ENCODE data around the gene CROCC. TPM values are rescaled to one million over a fixed set of nuclear protein-coding genes. Genes with fewer than 3 reads are reported as not detected.
"Not testable (repeated sequence)": the region's sequence is repeated elsewhere in the genome, so short reads cannot be mapped to it uniquely, and the experiment has no call there.

CROCC gene
- total and polyA plus RNA-seq, 9 donors, result 15.2 to 33.1 (median 25.4) TPM

DNA sequence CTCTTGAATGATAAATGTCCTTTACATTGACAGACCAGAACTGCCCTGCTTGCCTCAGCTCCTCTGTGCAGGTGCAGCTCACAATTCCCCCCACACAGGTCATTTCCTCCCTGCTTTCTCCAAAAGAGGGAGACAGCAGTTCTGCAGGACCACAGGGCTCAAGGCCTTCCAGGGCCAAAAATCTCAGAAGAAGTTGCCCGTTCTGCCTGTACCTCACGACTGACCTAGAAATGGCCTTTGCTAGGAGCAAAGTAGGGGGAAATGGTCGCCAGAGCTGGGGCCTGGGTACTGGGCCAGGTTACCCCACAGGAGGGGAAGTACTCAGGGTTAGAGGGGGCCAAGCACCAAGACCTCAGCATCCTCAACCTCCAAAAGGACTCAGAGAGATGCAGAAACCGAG lies 14.9 kb upstream of the CROCC start:
- Histone ChIP-seq H3K4me1 (ENCODE audit: control insufficient read depth, insufficient read depth, low read length) (peaks cover 26% of the 10 kb centered on the region), H3K4me3 (ENCODE audit: low read length) (no peak overlapping the region), H3K9me3 (replicated peaks; ENCODE audit: control insufficient read depth, low read depth, low read length) (peaks cover 3% of the 10 kb centered on the region), H3K27me3 (ENCODE audit: control insufficient read depth, insufficient read depth, low read length) (no peaks in the 10 kb centered on the region), H3K27ac (ENCODE audit: low read length) (no peak overlapping the region), H3K36me3 (ENCODE audit: control insufficient read depth, insufficient read depth, low read length) (no peaks in the 10 kb centered on the region)
- WGBS (ENCODE audit: insufficient coverage), result 97% methylated on average over 3 of the region's 4 CpGs
- DNase-seq, result no peak

DNA sequence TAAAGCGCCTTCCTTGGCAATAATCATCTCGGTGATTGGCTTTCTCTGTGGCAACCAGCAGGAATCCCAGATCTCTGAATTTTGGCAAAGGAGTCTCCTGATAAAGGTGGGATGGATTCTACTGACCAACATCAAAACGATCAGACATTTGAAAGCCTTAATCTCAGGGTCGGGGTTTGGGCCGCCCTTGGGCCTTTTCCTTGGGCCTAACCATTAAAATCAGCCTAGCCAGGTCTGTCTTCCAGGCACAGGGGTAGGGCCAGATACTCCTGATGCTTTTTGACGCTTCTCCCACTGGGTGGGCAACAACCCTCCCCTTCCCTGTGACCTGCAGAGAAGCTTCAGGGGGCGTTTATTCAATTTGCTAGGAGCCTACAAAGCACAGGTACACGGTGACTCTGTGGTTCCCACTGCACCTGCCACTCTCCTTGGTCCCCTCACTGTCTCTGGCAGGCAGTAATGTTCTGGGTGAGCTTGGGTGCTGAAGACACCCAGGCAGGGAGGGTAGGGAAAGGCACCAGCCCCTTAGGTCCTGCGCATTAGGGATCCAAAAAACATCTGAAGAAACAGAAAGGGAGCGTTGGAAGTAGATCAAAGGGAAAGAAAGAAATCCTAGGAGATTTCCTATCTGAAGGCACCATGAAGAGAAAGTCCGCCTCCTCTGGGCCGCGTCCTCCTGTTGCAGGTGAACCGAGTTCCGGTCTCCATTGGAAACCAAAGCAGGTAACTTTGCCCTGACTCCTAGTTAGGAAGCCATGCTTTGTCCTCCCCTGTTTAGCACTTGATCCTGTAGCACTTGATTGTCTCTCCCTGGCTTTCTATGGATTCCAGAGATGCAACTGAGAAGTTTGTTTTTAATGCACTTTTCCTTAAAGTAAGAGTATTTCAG lies 13.6 kb upstream of the CROCC start:
- Histone ChIP-seq H3K4me3 (ENCODE audit: low read length) (no peak overlapping the region), H3K9me3 (replicated peaks; ENCODE audit: control insufficient read depth, low read depth, low read length) (peaks cover 3% of the 10 kb centered on the region), H3K4me1 (ENCODE audit: control insufficient read depth, insufficient read depth, low read length) (peaks cover 30% of the 10 kb centered on the region), H3K36me3 (ENCODE audit: control insufficient read depth, insufficient read depth, low read length) (no peaks in the 10 kb centered on the region), H3K27me3 (ENCODE audit: control insufficient read depth, insufficient read depth, low read length) (no peaks in the 10 kb centered on the region), H3K27ac (ENCODE audit: low read length) (no peak overlapping the region)
- WGBS (ENCODE audit: insufficient coverage), result 80% methylated on average over 14 of the region's 15 CpGs
- no peak for DNase-seq

DNA sequence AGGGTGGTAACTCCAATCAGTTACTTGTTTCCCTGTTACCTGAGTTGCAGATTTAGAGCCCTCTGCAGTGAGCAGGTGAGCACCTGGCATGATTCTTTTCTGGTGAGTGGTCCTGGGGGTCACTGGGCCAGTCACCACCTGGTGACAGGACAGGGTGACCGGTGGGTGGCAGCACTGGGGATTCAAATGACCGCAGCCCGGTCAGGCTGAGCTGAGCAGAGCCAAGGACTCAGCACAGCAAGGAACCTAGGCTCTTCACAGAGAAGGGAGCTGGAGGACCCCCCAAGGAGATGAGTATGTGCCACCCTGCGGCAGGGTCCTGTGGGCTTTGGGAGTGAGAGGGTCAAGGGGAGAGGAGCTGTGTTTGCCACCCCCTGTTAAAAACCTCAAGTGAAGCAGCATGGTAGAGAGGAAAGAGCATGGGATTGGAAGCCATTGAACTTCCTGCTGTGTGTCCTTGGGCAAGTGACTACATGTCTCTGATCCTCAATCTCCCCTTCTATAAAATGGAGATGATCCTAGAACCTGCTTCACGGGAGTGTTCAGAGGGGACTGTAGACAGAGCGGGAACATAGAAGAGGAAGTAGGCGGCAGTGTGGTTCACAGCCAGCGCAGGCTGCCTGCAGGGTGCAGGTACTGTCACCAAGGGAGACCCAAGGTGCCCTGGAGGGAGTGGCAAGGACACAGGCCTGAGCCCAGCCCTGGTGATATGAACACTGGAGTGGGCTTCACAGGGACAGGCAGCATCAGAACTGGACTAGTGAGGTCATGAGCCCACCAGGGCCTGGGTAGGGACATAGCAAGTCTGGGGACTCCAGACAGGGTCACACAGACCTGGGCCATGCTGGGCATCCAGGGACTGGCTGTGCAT lies 9.6 kb upstream of the CROCC start:
- H3K27ac ChIP-seq (ENCODE audit: low read length); H3K9me3 ChIP-seq (replicated peaks; ENCODE audit: control insufficient read depth, low read depth, low read length); DNase-seq; H3K27me3 ChIP-seq (ENCODE audit: control insufficient read depth, insufficient read depth, low read length); H3K36me3 ChIP-seq (ENCODE audit: control insufficient read depth, insufficient read depth, low read length); H3K4me3 ChIP-seq (ENCODE audit: low read length): not testable (repeated sequence)
- H3K4me1 ChIP-seq (ENCODE audit: control insufficient read depth, insufficient read depth, low read length), result peaks cover 30% of the 10 kb centered on the region
- 82% methylated on average over 8 of the region's 8 CpGs for WGBS (ENCODE audit: insufficient coverage)

DNA sequence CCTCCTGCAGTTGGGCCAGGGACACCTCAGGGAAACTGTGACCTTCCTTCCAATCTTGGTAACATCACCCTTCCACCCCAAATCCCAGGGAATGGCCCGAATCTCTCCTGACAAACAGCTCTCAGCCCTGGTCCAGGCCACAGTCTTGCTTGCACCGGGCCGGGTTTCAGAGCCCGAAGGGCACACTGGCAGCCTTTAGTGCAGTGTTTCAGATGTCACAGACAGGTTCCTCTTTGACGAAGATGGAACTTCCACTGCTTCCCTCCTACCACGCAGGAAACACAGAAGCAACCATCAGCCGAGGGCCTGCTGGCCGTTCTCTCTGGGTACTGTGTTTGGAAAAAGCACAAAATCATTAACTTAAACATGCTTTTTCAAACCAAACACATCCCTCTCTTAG lies 9.0 kb upstream of the CROCC start:
- DNase-seq; H3K9me3 ChIP-seq (replicated peaks; ENCODE audit: control insufficient read depth, low read depth, low read length); H3K4me3 ChIP-seq (ENCODE audit: low read length); H3K36me3 ChIP-seq (ENCODE audit: control insufficient read depth, insufficient read depth, low read length); H3K27ac ChIP-seq (ENCODE audit: low read length); H3K27me3 ChIP-seq (ENCODE audit: control insufficient read depth, insufficient read depth, low read length): not testable (repeated sequence)
- H3K4me1 ChIP-seq (ENCODE audit: control insufficient read depth, insufficient read depth, low read length), result peaks cover 28% of the 10 kb centered on the region
- WGBS (ENCODE audit: insufficient coverage), result 77% methylated on average over 4 of the region's 8 CpGs

DNA sequence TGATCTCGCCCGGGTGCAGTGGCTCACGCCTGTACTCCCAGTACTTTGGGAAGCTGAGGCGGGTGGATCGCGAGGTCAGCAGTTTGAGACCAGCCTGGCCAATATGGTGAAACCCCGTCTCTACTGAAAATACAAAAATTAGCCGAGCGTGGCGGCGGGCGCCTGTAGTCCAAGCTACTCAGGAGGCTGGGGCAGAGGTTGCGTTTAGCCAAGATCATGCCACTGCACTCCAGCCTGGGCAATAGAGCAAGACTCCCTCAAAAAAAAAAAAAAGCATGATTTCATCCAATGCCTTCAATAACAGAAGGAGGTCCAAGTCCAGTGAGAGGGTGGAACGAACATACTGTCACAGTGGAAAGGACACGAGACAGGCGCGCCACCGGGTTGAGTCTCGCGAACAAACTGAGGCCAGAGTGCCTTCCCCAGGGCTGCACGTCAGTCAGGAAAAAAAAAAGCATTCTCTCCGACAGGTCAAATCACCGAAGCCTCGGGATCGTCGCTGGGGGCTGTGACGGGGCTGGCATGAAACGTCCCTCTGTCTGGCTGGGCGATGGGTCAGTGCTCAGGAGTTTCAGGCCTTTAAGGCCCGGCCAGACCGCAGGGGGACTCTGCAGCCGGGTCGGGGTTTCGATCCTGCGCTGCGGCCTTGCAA lies 8.4 kb upstream of the CROCC start:
- 47% methylated on average over 35 of the region's 36 CpGs for WGBS (ENCODE audit: insufficient coverage)
- DNase-seq, result no peak

DNA sequence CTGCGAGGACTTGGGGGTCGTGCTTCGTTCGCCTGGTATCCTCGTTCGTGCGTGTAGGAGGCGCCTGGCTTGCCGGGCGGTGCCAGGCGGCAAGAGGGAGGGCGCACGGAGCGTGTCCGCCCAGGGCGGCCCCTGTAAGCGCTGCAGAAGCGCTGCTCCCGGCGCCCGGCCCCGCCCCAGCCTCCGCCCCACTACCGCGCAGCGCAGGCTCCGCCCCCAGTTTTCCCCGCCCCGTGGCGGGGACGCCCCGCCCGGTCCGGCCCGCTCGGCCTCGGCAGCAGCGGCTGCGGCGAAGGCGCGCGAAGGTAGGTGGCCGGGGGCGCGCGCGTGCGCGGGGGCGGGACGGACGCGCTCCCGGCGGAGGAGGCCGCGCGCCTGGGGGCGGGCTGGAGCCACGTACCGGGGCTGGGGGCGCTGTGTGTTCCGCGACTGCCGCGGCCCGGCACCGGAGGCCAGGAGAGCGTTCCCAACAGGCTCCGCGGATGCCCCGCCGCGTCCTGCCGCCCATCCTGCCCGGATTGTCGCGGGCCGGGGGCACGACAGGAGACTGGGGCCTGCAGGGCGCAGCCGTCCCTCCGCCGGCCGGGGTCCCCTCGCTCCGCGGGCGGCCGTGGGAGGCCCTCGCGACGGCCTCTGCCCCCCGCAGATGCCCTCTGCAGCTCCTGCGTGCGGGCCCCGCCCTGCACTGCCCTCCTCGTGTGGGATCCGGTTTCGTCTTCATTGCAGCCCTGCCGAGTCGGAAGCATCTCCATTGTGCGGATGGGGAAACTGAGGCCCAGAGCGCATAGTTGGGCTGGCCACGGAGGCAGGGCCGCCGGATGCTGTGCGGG lies 7.7 kb upstream of the CROCC start:
- Histone ChIP-seq H3K27ac (ENCODE audit: low read length) (peak overlapping the region; percentile 93), H3K4me1 (ENCODE audit: control insufficient read depth, insufficient read depth, low read length) (peaks cover 26% of the 10 kb centered on the region), H3K27me3 (ENCODE audit: control insufficient read depth, insufficient read depth, low read length) (no peaks in the 10 kb centered on the region), H3K36me3 (ENCODE audit: control insufficient read depth, insufficient read depth, low read length) (peaks cover 3% of the 10 kb centered on the region), H3K4me3 (ENCODE audit: low read length) (peak overlapping the region; percentile 81), H3K9me3 (replicated peaks; ENCODE audit: control insufficient read depth, low read depth, low read length) (no peaks in the 10 kb centered on the region)
- DNase-seq, result peak; percentile 98
- WGBS (ENCODE audit: insufficient coverage), result under 1% methylated on average over 107 of the region's 109 CpGs

More for the DNA sequence above, 8.4 kb upstream of the CROCC start:
- peaks cover 2% of the 10 kb centered on the region for H3K36me3 ChIP-seq (ENCODE audit: control insufficient read depth, insufficient read depth, low read length)
- H3K9me3 ChIP-seq (replicated peaks; ENCODE audit: control insufficient read depth, low read depth, low read length), result no peaks in the 10 kb centered on the region
- H3K27ac ChIP-seq (ENCODE audit: low read length), result peak overlapping the region; percentile 93
- peaks cover 26% of the 10 kb centered on the region for H3K4me1 ChIP-seq (ENCODE audit: control insufficient read depth, insufficient read depth, low read length)
- H3K27me3 ChIP-seq (ENCODE audit: control insufficient read depth, insufficient read depth, low read length), result no peaks in the 10 kb centered on the region
- peak overlapping the region; percentile 78 for H3K4me3 ChIP-seq (ENCODE audit: low read length)

DNA sequence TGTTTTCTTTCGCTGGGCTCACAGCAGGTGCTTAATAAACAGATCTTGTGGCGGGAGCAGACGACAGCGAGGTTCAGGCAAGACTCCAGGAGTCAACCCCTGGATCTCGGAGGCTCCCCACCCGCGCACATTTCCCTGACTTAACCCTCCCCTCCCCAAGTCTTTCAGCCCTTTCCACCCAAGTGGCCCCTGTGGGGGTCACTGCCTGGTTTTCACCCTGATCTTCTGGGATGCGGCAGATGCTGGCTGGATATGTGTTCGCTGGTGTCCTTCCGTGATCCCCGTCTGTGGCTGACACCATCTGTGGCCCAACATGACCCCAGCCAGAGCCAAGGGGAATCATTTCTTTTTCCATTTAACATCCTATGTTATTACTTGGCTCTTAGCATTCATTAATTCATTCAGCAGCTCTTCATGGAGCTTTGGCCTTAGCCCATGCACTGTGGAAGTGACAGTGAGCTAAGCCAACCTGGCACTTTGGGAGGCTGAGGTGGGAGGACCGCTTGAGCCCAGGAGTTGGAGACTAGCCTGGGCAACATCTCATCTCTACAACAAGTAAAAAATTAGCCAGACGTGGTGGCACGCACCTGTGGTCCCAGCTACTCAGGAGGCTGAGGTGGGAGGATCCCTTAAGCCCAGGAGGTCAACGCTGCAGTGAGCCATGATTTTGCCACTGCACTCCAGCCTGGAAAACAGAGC lies 6.7 kb upstream of the CROCC start:
- H3K4me3 ChIP-seq (ENCODE audit: low read length), result peak overlapping the region; percentile 81
- not testable (repeated sequence) for H3K36me3 ChIP-seq (ENCODE audit: control insufficient read depth, insufficient read depth, low read length); H3K27me3 ChIP-seq (ENCODE audit: control insufficient read depth, insufficient read depth, low read length); H3K9me3 ChIP-seq (replicated peaks; ENCODE audit: control insufficient read depth, low read depth, low read length)
- 25% methylated on average over 14 of the region's 15 CpGs for WGBS (ENCODE audit: insufficient coverage)
- peaks cover 26% of the 10 kb centered on the region for H3K4me1 ChIP-seq (ENCODE audit: control insufficient read depth, insufficient read depth, low read length)
- DNase-seq, result peak; percentile 54
- peak overlapping the region; percentile 40 for H3K27ac ChIP-seq (ENCODE audit: low read length)

DNA sequence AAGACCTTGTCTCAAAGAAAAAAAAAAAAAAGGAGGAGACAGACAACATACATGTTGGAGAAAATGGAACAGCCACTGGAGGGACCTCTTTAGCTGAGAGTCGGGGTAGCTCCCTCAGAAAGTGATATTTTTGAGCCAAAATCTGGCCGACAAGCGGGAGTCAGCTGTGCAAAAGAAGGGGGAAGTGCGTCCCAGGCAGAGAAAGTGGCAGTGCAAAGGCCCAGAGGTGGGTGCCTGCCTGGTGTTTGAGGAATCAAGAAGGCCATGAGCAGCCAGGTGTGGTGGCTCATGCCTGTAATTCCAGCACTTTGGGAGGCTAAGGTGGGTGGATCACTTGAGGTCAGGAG lies 6.1 kb upstream of the CROCC start:
- Histone ChIP-seq H3K9me3 (replicated peaks; ENCODE audit: control insufficient read depth, low read depth, low read length) (no peaks in the 10 kb centered on the region), H3K4me3 (ENCODE audit: low read length) (no peak overlapping the region), H3K36me3 (ENCODE audit: control insufficient read depth, insufficient read depth, low read length) (peaks cover 7% of the 10 kb centered on the region), H3K27ac (ENCODE audit: low read length) (no peak overlapping the region), H3K27me3 (ENCODE audit: control insufficient read depth, insufficient read depth, low read length) (no peaks in the 10 kb centered on the region), H3K4me1 (ENCODE audit: control insufficient read depth, insufficient read depth, low read length) (peaks cover 26% of the 10 kb centered on the region)
- peak; percentile 82 for DNase-seq
- WGBS (ENCODE audit: insufficient coverage), result 31% methylated on average over 4 of the region's 4 CpGs

All from muscle of leg (tissue), 11 donors.